GM19025 (cell line): ENCODE results near the gene SYT11.
A peak's percentile ranks its signal among the peaks of the same experiment; 100 is the strongest.
"Not testable (repeated sequence)": the region's sequence is repeated elsewhere in the genome, so short reads cannot be mapped to it uniquely, and the experiment has no call there.

ENCODE experiments used
- ATAC-seq: cut with Tn5 transposase; IDR thresholded peaks from one replicate; pipeline ENCODE4 v1.9.1; 2021; ENCODE audit warnings: mild to moderate bottlenecking, low read depth, moderate library complexity; ENCODE audit not compliant: unreplicated experiment

Gene SYT11

GRCh38 chr1:155859234-155859829 lies at the start of gene SYT11:
SYT11 (plus strand) TSS chr1:155859567; CDS start chr1:155859762, 195 bp downstream.
- ATAC-seq = peak; percentile 50

- no peak for ATAC-seq
Observed at GRCh38 chr1:155812878-155813277, 46.5 kb upstream of the SYT11 start.

GRCh38 chr1:155813672-155814071 lies 45.7 kb upstream of the SYT11 start:
- no peak for ATAC-seq

- ATAC-seq = no peak
Observed at GRCh38 chr1:155816351-155816750, 43.0 kb upstream of the SYT11 start.

- ATAC-seq = no peak
Observed at GRCh38 chr1:155827450-155827849, 31.9 kb upstream of the SYT11 start.

GRCh38 chr1:155831279-155831976 lies 27.9 kb upstream of the SYT11 start:
- ATAC-seq = no peak

GRCh38 chr1:155833665-155834295 lies 25.6 kb upstream of the SYT11 start:
- no peak for ATAC-seq

- no peak for ATAC-seq
Observed at GRCh38 chr1:155834296-155834926, 25.0 kb upstream of the SYT11 start.

- ATAC-seq = not testable (repeated sequence)
Observed at GRCh38 chr1:155834927-155835399, 24.4 kb upstream of the SYT11 start.

- ATAC-seq = no peak
Observed at GRCh38 chr1:155835548-155835947, 23.8 kb upstream of the SYT11 start.

GRCh38 chr1:155840386-155840785 lies 19.0 kb upstream of the SYT11 start:
- no peak for ATAC-seq

GRCh38 chr1:155844860-155845421 lies 14.4 kb upstream of the SYT11 start:
- ATAC-seq = no peak

- ATAC-seq = no peak
Observed at GRCh38 chr1:155847823-155848529, 11.4 kb upstream of the SYT11 start.

- no peak for ATAC-seq
Observed at GRCh38 chr1:155850345-155850744, 9.0 kb upstream of the SYT11 start.

- ATAC-seq = no peak
Observed at GRCh38 chr1:155856257-155856974, 3.0 kb upstream of the SYT11 start.

- ATAC-seq = peak; percentile 34
Observed at GRCh38 chr1:155856975-155857930, 2.1 kb upstream of the SYT11 start, which contains the start of gene GON4L. GON4L (minus strand) TSS chr1:155857214; CDS start chr1:155853780, 3,434 bp downstream.

- ATAC-seq = no peak
Observed at GRCh38 chr1:155858800-155859233, 550 bp upstream of the SYT11 start.
